ENCODE measurements around the gene HOXA6. TPM values are rescaled to one million over a fixed set of nuclear protein-coding genes. Genes with fewer than 3 reads are reported as not detected.

The HOXA6 gene
- total RNA-seq, 2 donors from 2014 or later: 10.9 to 29.6 TPM

GRCh38 chr7:27143950-27144780 is 3.4 kb downstream of the HOXA6 start:
- intact Hi-C loops (cut with DNase I): loop anchor here (5.0 kb wide), 1 partner anchor 37 kb away; no protein-coding TSS in a partner anchor
- peak; percentile 61 for DNase-seq

DNA sequence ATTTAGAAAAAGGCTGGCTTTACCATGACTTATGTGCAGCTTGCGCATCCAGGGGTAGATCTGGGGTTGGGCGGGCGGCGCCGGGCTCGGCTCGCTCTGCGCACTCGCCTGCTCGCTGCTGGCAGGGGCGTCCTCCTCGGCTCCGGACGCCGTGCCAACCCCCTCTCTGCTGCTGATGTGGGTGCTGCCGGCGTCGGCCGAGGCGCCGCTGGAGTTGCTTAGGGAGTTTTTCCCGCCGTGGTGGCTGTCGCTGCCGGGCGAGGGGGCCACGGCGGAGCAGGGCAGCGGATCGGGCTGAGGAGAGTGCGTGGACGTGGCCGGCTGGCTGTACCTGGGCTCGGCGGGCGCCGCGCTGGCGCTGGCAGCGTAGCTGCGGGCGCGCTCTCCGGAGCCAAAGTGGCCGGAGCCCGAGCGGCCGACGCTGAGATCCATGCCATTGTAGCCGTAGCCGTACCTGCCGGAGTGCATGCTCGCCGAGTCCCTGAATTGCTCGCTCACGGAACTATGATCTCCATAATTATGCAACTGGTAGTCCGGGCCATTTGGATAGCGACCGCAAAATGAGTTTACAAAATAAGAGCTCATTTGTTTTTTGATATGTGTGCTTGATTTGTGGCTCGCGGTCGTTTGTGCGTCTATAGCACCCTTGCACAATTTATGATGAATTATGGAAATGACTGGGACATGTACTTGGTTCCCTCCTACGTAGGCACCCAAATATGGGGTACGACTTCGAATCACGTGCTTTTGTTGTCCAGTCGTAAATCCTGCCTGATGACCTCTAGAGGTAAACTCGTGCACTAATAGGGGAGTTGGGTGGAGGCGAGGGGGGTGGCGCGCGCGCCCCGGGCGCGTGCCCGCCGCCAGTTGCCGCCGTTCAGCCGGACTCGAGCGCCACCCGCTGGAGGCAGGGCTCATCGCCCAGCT is 4.3 kb downstream of the HOXA6 start, which contains the start of gene HOXA5:
TSS of gene HOXA5 (minus strand) at position 659 of the 927 bp plus-strand sequence. CDS start at position 585, 74 bp downstream.
- peak; percentile 85 for DNase-seq

More at GRCh38 chr7:27143950-27144780, 3.4 kb downstream of the HOXA6 start:
- Histone ChIP-seq H3K4me1 (peaks cover 17% of the 10 kb centered on the region), H3K9ac (ENCODE audit: low read depth in 2 of 2, low read length in 2 of 2) (peak overlapping the region; percentile 30 to 100), H3K27me3 (no peaks in the 10 kb centered on the region), H3K36me3 (no peaks in the 10 kb centered on the region), H3K9me3 (no peaks in the 10 kb centered on the region), H3K27ac (peak overlapping the region; percentile 84), H3K4me3 (peak overlapping the region; percentile 1)
- TF ChIP-seq CTCF (IDR thresholded peaks at IDR 0.05): no peak

DNA sequence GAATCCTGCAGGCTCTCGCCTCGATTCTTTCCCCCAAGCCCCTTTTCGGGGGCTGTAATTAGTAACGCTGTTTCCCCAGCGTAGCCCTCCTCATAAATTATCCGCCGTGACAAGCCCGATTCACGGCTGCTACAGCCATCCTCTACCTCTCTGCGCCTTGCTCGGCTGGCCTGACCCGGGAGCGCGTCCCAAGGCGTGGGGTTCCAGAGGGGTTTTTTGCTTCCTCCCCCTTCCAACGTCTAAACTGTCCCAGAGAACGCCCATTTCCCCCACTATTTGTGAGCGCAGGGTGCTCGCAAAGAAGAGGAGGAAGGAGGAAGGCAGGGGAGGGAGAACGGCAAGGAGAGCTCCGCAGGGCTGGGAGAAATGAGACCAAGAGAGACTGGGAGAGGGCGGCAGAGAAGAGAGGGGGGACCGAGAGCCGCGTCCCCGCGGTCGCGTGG is 5.0 kb downstream of the HOXA6 start:
- Histone ChIP-seq H3K9ac (ENCODE audit: low read depth in 2 of 2, low read length in 2 of 2) (peak overlapping the region; percentile 75 to 100), H3K9me3 (no peaks in the 10 kb centered on the region), H3K4me3 (peak overlapping the region; percentile 43), H3K27ac (peak overlapping the region; percentile 84), H3K36me3 (no peaks in the 10 kb centered on the region), H3K4me1 (peaks cover 17% of the 10 kb centered on the region), H3K27me3 (no peaks in the 10 kb centered on the region)
- intact Hi-C loops (cut with DNase I): loop anchor here (5.0 kb wide), 1 partner anchor 35 kb away; no protein-coding TSS in a partner anchor
- peak; percentile 32 for DNase-seq
- TF ChIP-seq CTCF (IDR thresholded peaks at IDR 0.05): no peak

More for the DNA sequence above, 4.3 kb downstream of the HOXA6 start, which contains the start of gene HOXA5:
- Histone ChIP-seq H3K36me3 (no peaks in the 10 kb centered on the region), H3K9me3 (no peaks in the 10 kb centered on the region), H3K9ac (ENCODE audit: low read depth in 2 of 2, low read length in 2 of 2) (peak within 1 kb of the TSS; percentile 75 to 100), H3K27me3 (no peaks in the 10 kb centered on the region), H3K4me1 (peaks cover 17% of the 10 kb centered on the region), H3K4me3 (peak within 1 kb of the TSS; percentile 43), H3K27ac (peak within 1 kb of the TSS; percentile 84)
- peak; percentile 80 for TF ChIP-seq CTCF (IDR thresholded peaks at IDR 0.05)
- intact Hi-C loops (cut with DNase I): loop anchor here (5.0 kb wide), 1 partner anchor 36 kb away; no protein-coding TSS in a partner anchor

DNA sequence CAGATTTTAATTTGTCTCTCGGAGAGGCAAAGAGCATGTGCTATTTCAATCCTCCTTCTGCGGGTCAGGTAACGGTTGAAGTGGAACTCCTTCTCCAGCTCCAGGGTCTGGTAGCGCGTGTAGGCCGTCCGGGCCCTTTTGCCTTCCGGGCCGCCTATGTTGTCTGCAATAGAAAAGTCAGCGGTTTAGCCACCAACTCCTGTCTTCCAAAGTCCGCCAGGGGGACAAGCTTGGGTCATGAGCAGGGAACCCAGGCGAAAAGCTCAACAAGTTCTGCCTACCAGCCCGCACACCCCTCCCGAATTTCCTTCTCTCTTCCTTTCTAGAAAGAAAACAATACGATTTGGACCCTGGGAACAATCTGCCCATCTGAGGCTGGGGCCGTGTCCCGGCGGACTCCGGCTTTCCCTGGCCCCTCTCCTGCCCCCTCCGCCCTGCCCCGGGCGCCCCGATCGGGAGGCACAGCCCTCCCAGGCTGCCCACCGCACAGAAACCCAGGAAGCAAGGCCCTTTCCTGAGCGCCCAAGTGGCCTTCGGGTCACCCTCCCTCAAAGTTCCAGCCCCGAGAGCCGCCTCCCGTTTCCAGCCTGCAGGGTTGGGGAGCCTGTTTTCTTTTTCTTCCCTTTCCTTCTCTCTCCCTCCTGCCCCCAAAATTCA is 5.5 kb downstream of the HOXA6 start:
- H3K4me3 ChIP-seq: peak overlapping the region; percentile 43
- peaks cover 12% of the 10 kb centered on the region for H3K4me1 ChIP-seq
- H3K9me3 ChIP-seq: no peaks in the 10 kb centered on the region
- peak overlapping the region; percentile 84 for H3K27ac ChIP-seq
- H3K36me3 ChIP-seq: no peaks in the 10 kb centered on the region
- peak overlapping the region; percentile 75 to 100 for H3K9ac ChIP-seq (ENCODE audit: low read depth in 2 of 2, low read length in 2 of 2)
- no peaks in the 10 kb centered on the region for H3K27me3 ChIP-seq
- peak; percentile 53 for DNase-seq
- no peak for TF ChIP-seq CTCF (IDR thresholded peaks at IDR 0.05)
- intact Hi-C loops (cut with DNase I): loop anchor here (5.0 kb wide), 1 partner anchor 35 kb away; no protein-coding TSS in a partner anchor

All from colonic mucosa (tissue), 4 donors.